Measurements from ENCODE around the gene PTPN13.

Gene PTPN13

GRCh38 chr4:86554646-86555045, 39.5 kb upstream of the PTPN13 start:
- Histone ChIP-seq H3K4me3 (IDR thresholded peaks at IDR 0.05; ENCODE audit: insufficient read depth, low read depth, low read length) (no peak overlapping the region), H2AFZ (ENCODE audit: low read depth) (no peak overlapping the region), H3K36me3 (ENCODE audit: insufficient read depth) (no peaks in the 10 kb centered on the region), H3K27me3 (ENCODE audit: insufficient read depth, low read depth) (no peaks in the 10 kb centered on the region), H3K79me2 (ENCODE audit: insufficient read depth, low read depth) (no peaks in the 10 kb centered on the region), H3K9ac (no peak overlapping the region), H3K4me2 (peak overlapping the region; percentile 30), H3K27ac (no peak overlapping the region), H4K20me1 (ENCODE audit: insufficient read depth) (no peaks in the 10 kb centered on the region), H3K4me1 (ENCODE audit: low read depth, poor library complexity, severe bottlenecking) (peaks cover 52% of the 10 kb centered on the region)
- no peak for TF ChIP-seq CTCF (conservative IDR thresholded peaks at IDR 0.05; ENCODE audit: low read depth, low read length)

DNA sequence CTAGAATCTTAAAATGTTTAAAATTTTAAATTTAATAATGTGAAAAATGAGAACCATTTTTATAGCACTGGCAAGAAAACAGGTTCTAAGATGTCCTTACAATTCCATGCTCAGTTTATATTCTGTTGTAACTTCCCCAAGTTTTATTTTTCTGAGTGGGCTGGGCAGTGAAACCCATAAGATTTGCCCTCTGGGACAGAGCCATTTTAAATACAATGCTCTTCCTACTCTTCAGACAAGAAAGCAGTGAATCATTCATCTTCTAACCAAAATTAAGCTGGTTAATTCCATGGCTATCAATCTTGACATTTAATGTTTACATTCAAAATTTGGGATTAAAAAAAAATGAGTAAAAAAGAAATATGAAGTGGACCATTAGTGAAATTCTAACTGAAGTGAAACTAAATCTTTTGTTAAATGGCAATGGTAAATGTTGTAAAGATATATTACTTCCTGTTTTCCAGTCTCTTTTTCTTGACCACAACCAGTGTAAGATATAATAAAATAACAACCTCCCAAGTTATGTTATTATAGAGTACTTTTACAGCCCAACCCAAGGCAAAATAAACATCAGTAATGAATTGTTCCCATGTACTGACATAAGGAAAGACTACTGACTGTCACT, 37.2 kb upstream of the PTPN13 start:
- Histone ChIP-seq H3K4me1 (ENCODE audit: low read depth, poor library complexity, severe bottlenecking) (peaks cover 52% of the 10 kb centered on the region), H3K36me3 (ENCODE audit: insufficient read depth) (no peaks in the 10 kb centered on the region), H3K27ac (peak overlapping the region; percentile 4; the same call in 1 of the 2 replicates), H3K4me3 (IDR thresholded peaks at IDR 0.05; ENCODE audit: insufficient read depth, low read depth, low read length) (no peak overlapping the region), H3K79me2 (ENCODE audit: insufficient read depth, low read depth) (no peaks in the 10 kb centered on the region), H3K27me3 (ENCODE audit: insufficient read depth, low read depth) (no peaks in the 10 kb centered on the region), H3K9ac (no peak overlapping the region), H4K20me1 (ENCODE audit: insufficient read depth) (no peaks in the 10 kb centered on the region), H2AFZ (ENCODE audit: low read depth) (peak overlapping the region; percentile 28; the same call in 1 of the 2 replicates), H3K4me2 (peak overlapping the region; percentile 58)
- TF ChIP-seq CTCF (conservative IDR thresholded peaks at IDR 0.05; ENCODE audit: low read depth, low read length): no peak

- no peaks in the 10 kb centered on the region for H4K20me1 ChIP-seq (ENCODE audit: insufficient read depth)
- H3K4me3 ChIP-seq (IDR thresholded peaks at IDR 0.05; ENCODE audit: insufficient read depth, low read depth, low read length): no peak overlapping the region
- peaks cover 52% of the 10 kb centered on the region for H3K4me1 ChIP-seq (ENCODE audit: low read depth, poor library complexity, severe bottlenecking)
- H3K4me2 ChIP-seq: peak overlapping the region; percentile 58
- H3K79me2 ChIP-seq (ENCODE audit: insufficient read depth, low read depth): no peaks in the 10 kb centered on the region
- no peaks in the 10 kb centered on the region for H3K27me3 ChIP-seq (ENCODE audit: insufficient read depth, low read depth)
- no peak overlapping the region for H3K9ac ChIP-seq
- H3K36me3 ChIP-seq (ENCODE audit: insufficient read depth): no peaks in the 10 kb centered on the region
- H3K27ac ChIP-seq: peak overlapping the region; percentile 4; the same call in 1 of the 2 replicates
- no peak for TF ChIP-seq CTCF (conservative IDR thresholded peaks at IDR 0.05; ENCODE audit: low read depth, low read length)
- H2AFZ ChIP-seq (ENCODE audit: low read depth): peak overlapping the region; percentile 28; the same call in 1 of the 2 replicates
These were observed 36.6 kb upstream of the PTPN13 start for GRCh38 chr4:86557526-86557925.

- Histone ChIP-seq H3K4me2 (peak overlapping the region; percentile 58), H4K20me1 (ENCODE audit: insufficient read depth) (no peaks in the 10 kb centered on the region), H3K9ac (no peak overlapping the region), H3K36me3 (ENCODE audit: insufficient read depth) (no peaks in the 10 kb centered on the region), H3K27me3 (ENCODE audit: insufficient read depth, low read depth) (no peaks in the 10 kb centered on the region), H3K27ac (no peak overlapping the region), H3K4me3 (IDR thresholded peaks at IDR 0.05; ENCODE audit: insufficient read depth, low read depth, low read length) (no peak overlapping the region), H2AFZ (ENCODE audit: low read depth) (no peak overlapping the region), H3K4me1 (ENCODE audit: low read depth, poor library complexity, severe bottlenecking) (peaks cover 52% of the 10 kb centered on the region), H3K79me2 (ENCODE audit: insufficient read depth, low read depth) (no peaks in the 10 kb centered on the region)
- no peak for TF ChIP-seq CTCF (conservative IDR thresholded peaks at IDR 0.05; ENCODE audit: low read depth, low read length)
These were observed 35.9 kb upstream of the PTPN13 start for GRCh38 chr4:86558258-86558657.
